ENCODE results near the gene HAPLN2. TPM values are rescaled to one million over a fixed set of nuclear protein-coding genes. Genes with fewer than 3 reads are reported as not detected.

Gene HAPLN2
- total and polyA plus RNA-seq, 8 donors: 0.33 to 0.37 TPM; not detected in 6

DNA sequence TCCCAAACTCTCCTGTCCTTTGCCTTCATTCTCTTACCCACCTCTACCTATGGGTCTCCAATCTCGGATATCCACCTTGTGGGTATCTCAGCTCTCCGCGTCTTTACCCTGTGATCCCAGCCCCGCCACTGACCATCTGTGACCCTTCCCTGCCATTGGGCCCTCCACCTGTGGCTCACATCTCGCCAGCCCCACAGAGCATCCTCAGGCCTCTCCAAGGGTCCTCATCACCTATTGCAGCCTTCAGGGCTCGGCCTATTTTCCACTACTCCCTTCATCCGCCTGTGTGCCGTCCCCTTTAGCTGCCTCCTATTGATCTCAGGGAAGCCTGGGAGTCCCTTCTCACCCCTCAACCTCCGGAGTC lies 33.8 kb downstream of the HAPLN2 start:
- intact Hi-C loops (cut with DNase I; ENCODE audit: low total_unique reads): no loop called here

DNA sequence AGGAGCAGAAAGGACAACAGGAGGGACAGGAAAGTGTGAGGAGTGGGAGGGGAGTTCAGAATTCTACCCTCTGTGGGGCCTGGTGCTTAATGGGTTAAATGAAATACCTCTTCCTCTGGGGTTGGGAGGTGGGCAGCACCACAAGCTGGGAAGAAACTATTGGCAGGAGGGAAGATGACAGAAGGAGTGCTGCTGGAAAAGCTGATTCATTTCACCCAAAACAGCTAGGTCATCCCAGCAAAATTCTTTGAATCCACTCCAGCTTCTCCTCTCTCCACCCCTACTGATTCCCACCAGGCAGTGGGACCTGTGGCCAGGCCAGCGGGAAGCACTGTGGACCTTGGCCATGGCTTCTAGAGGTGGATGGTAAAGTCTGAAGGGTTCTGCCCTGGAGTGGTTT lies 35.5 kb downstream of the HAPLN2 start:
- Histone ChIP-seq H3K9me3 (no peaks in the 10 kb centered on the region), H3K27ac (no peak overlapping the region), H3K36me3 (no peaks in the 10 kb centered on the region), H3K4me1 (peaks cover 18 to 36% (median 31%) of the 10 kb centered on the region in 4 donors), H3K4me3 (no peak overlapping the region), H3K27me3 (peaks cover 3 to 90% (median 31%) of the 10 kb centered on the region in 3 donors)
- WGBS, 5 donors: 60 to 87% (median 67%) methylated on average over 1 of the region's 1 CpG
- TF ChIP-seq, protein P1, sequence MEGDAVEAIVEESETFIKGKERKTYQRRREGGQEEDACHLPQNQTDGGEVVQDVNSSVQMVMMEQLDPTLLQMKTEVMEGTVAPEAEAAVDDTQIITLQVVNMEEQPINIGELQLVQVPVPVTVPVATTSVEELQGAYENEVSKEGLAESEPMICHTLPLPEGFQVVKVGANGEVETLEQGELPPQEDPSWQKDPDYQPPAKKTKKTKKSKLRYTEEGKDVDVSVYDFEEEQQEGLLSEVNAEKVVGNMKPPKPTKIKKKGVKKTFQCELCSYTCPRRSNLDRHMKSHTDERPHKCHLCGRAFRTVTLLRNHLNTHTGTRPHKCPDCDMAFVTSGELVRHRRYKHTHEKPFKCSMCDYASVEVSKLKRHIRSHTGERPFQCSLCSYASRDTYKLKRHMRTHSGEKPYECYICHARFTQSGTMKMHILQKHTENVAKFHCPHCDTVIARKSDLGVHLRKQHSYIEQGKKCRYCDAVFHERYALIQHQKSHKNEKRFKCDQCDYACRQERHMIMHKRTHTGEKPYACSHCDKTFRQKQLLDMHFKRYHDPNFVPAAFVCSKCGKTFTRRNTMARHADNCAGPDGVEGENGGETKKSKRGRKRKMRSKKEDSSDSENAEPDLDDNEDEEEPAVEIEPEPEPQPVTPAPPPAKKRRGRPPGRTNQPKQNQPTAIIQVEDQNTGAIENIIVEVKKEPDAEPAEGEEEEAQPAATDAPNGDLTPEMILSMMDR (IDR thresholded peaks at IDR 0.05): no peak
- TF ChIP-seq EP300 (IDR thresholded peaks at IDR 0.05) (no peak), POLR2AphosphoS5 (IDR thresholded peaks at IDR 0.05) (no peak), POLR2A (IDR thresholded peaks at IDR 0.05) (no peak)
- DNase-seq: no peak
- intact Hi-C loops (cut with DNase I; ENCODE audit: low total_unique reads): no loop called here

More for the DNA sequence above, 33.8 kb downstream of the HAPLN2 start:
- H3K9me3 ChIP-seq: no peaks in the 10 kb centered on the region
- H3K4me1 ChIP-seq: peaks cover 14 to 23% (median 22%) of the 10 kb centered on the region in 4 donors
- peaks cover 3 to 100% (median 31%) of the 10 kb centered on the region in 3 donors for H3K27me3 ChIP-seq
- H3K4me3 ChIP-seq: no peak overlapping the region
- WGBS, 5 donors: 78 to 87% (median 84%) methylated on average over 9 of the region's 9 CpGs
- DNase-seq: no peak
- TF ChIP-seq, protein P1 (IDR thresholded peaks at IDR 0.05): no peak
- TF ChIP-seq EP300 (IDR thresholded peaks at IDR 0.05) (no peak), POLR2A (IDR thresholded peaks at IDR 0.05) (no peak)
- H3K27ac ChIP-seq: no peak overlapping the region
- H3K36me3 ChIP-seq: no peaks in the 10 kb centered on the region

DNA sequence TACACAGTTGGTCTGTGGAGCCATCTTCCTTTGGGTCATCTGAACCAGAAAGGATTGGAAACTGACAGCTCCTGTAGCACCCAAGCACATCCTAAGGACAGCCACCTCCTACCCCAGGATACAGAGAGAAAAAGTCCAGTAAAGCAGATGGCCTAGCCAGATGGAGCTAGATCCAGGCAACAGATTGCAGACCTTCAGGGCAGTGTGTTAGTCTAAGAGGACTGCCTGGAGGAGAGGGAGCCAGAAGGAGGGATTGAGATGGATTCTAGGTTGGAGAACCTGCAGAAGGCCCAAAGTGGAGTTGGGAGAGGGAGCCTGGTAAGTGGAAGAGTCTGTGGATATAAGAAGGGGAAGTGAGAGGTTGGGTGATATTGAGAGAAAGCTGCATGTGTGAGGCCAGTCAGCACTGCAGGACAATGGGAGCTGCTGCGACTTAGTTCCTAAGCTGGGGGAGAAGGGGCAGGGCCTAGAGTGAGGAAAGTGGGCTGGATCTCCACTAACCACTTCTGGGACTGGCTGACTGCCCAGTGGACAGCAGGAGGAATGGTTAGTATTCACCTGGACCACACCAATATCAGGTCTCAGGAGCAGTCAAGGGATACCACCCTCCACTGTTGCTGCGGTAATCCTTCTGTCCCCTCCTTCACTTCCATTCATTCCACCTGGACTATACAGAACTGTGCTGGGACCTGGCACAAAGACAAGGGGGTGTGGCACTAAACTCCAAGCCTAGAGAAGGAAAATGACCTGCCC lies 36.1 kb downstream of the HAPLN2 start:
- no peak for TF ChIP-seq POLR2AphosphoS5 (IDR thresholded peaks at IDR 0.05)
- TF ChIP-seq EP300 (IDR thresholded peaks at IDR 0.05): no peak
- TF ChIP-seq, protein P1 (IDR thresholded peaks at IDR 0.05): no peak
- no peak for TF ChIP-seq POLR2A (IDR thresholded peaks at IDR 0.05)
- peaks cover 24 to 42% (median 37%) of the 10 kb centered on the region in 4 donors for H3K4me1 ChIP-seq
- no peak overlapping the region for H3K4me3 ChIP-seq
- peaks cover under 1 to 84% (median 29%) of the 10 kb centered on the region in 3 donors for H3K27me3 ChIP-seq
- H3K36me3 ChIP-seq: no peaks in the 10 kb centered on the region
- intact Hi-C loops (cut with DNase I; ENCODE audit: low total_unique reads): no loop called here
- H3K27ac ChIP-seq: no peak overlapping the region
- no peaks in the 10 kb centered on the region for H3K9me3 ChIP-seq
- DNase-seq: no peak
- WGBS, 5 donors: 36 to 60% (median 51%) methylated on average over 2 of the region's 2 CpGs

DNA sequence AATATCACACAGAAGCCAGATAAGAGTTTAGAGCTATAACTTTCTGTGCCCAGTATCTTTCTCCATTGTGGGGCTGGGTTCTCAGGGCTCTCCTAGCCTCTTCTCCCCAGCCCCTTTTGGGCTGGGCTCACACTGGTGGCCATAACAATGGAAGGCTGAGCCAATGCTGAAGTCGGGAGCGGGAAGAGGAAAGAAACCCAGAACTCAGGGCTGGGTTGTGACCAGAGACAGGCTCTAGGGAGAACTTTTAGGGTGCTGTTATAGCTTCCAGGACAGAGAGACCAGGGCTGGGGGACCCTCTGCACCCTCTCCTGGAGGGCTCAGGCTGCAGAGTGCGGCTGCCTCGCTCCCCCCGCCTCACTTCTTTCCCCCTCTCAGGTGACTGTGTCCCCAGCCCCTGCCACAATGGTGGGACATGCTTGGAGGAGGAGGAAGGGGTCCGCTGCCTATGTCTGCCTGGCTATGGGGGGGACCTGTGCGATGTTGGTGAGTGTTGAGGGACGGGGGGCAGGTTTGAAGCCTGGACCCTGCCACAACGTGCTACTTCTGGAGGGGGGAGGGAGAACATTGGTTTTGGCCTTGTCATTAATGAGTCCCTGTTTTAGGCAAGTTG lies 36.8 kb downstream of the HAPLN2 start:
- intact Hi-C loops (cut with DNase I; ENCODE audit: low total_unique reads): no loop called here
- WGBS, 5 donors: 56 to 62% (median 58%) methylated on average over 8 to 9 of the region's 9 CpGs
- peaks cover 0 to 77% (median 24%) of the 10 kb centered on the region in 3 donors for H3K27me3 ChIP-seq
- H3K9me3 ChIP-seq: no peaks in the 10 kb centered on the region
- TF ChIP-seq EP300 (IDR thresholded peaks at IDR 0.05): no peak
- TF ChIP-seq, protein P1 (IDR thresholded peaks at IDR 0.05): no peak
- no peak for TF ChIP-seq POLR2AphosphoS5 (IDR thresholded peaks at IDR 0.05)
- TF ChIP-seq POLR2A (IDR thresholded peaks at IDR 0.05): no peak
- H3K27ac ChIP-seq: no peak overlapping the region
- H3K4me3 ChIP-seq: no peak overlapping the region
- H3K4me1 ChIP-seq: peaks cover 29 to 49% (median 44%) of the 10 kb centered on the region in 4 donors
- H3K36me3 ChIP-seq: no peaks in the 10 kb centered on the region
- DNase-seq: no peak

All from stomach (tissue), 9 donors.